ENCODE measurements around the gene CRB1.
A peak's percentile ranks its signal among the peaks of the same experiment; 100 is the strongest.

Gene CRB1

GRCh38 chr1:197268012-197268411 lies at the start of gene CRB1:
Gene CRB1, plus strand, starts transcription at chr1:197268252. Its CDS starts 161 bp downstream, at chr1:197268413.
- DNase-seq (ENCODE audit: low spot score): peak; percentile 25

GRCh38 chr1:197218857-197219256 lies 49.2 kb upstream of the CRB1 start:
- DNase-seq (ENCODE audit: low spot score): no peak

- DNase-seq (ENCODE audit: low spot score): no peak
Measured at GRCh38 chr1:197222025-197222685, 45.9 kb upstream of the CRB1 start.

- no peak for DNase-seq (ENCODE audit: low spot score)
Measured at GRCh38 chr1:197222780-197223179, 45.3 kb upstream of the CRB1 start.

- DNase-seq (ENCODE audit: low spot score): peak; percentile 12
Measured at GRCh38 chr1:197224160-197224559, 43.9 kb upstream of the CRB1 start.

- no peak for DNase-seq (ENCODE audit: low spot score)
Measured at GRCh38 chr1:197225611-197226010, 42.4 kb upstream of the CRB1 start.

- DNase-seq (ENCODE audit: low spot score): no peak
Measured at GRCh38 chr1:197234581-197234980, 33.5 kb upstream of the CRB1 start.

- no peak for DNase-seq (ENCODE audit: low spot score)
Measured at GRCh38 chr1:197235355-197235754, 32.7 kb upstream of the CRB1 start.

- no peak for DNase-seq (ENCODE audit: low spot score)
Measured at GRCh38 chr1:197247465-197247864, 20.6 kb upstream of the CRB1 start.

- DNase-seq (ENCODE audit: low spot score): no peak
Measured at GRCh38 chr1:197249324-197249723, 18.7 kb upstream of the CRB1 start.

GRCh38 chr1:197250616-197251015 lies 17.4 kb upstream of the CRB1 start:
- no peak for DNase-seq (ENCODE audit: low spot score)

GRCh38 chr1:197252973-197253372 lies 15.1 kb upstream of the CRB1 start:
- DNase-seq (ENCODE audit: low spot score): no peak

GRCh38 chr1:197254866-197255265 lies 13.2 kb upstream of the CRB1 start:
- no peak for DNase-seq (ENCODE audit: low spot score)

GRCh38 chr1:197264936-197265567 lies 3.0 kb upstream of the CRB1 start:
- DNase-seq (ENCODE audit: low spot score): no peak

- no peak for DNase-seq (ENCODE audit: low spot score)
Measured at GRCh38 chr1:197269053-197269452, 1.0 kb downstream of the CRB1 start.

- DNase-seq (ENCODE audit: low spot score): no peak
Measured at GRCh38 chr1:197272791-197273190, 4.7 kb downstream of the CRB1 start.

GRCh38 chr1:197277166-197277565 lies 9.1 kb downstream of the CRB1 start:
- DNase-seq (ENCODE audit: low spot score): no peak

GRCh38 chr1:197284325-197284724 lies 16.3 kb downstream of the CRB1 start:
- DNase-seq (ENCODE audit: low spot score): no peak

GRCh38 chr1:197284966-197285365 lies 16.9 kb downstream of the CRB1 start:
- DNase-seq (ENCODE audit: low spot score): no peak

GRCh38 chr1:197285526-197286205 lies 17.6 kb downstream of the CRB1 start:
- DNase-seq (ENCODE audit: low spot score): no peak

- no peak for DNase-seq (ENCODE audit: low spot score)
Measured at GRCh38 chr1:197286634-197287033, 18.6 kb downstream of the CRB1 start.

GRCh38 chr1:197287863-197288262 lies 19.8 kb downstream of the CRB1 start:
- no peak for DNase-seq (ENCODE audit: low spot score)

GRCh38 chr1:197302775-197303174 lies 34.7 kb downstream of the CRB1 start:
- peak; percentile 52 for DNase-seq (ENCODE audit: low spot score)

Measured in AG20443 (cell line).